Measurements from ENCODE around the gene PRKCA. TPM values are rescaled to one million over a fixed set of nuclear protein-coding genes. Genes with fewer than 3 reads are reported as not detected.

The PRKCA gene
- total and polyA plus RNA-seq, 2 donors from 2014 or later = 8.0 to 50.8 TPM

GRCh38 chr17:66310528-66311148, 8.2 kb downstream of the PRKCA start:
- Histone ChIP-seq H3K27me3 (ENCODE audit: control insufficient read depth, insufficient read depth, low read length) (no peaks in the 10 kb centered on the region), H3K4me1 (ENCODE audit: control insufficient read depth in 2 of 3, insufficient read depth in 2 of 3, low read depth in 1 of 3, low read length in 3 of 3) (peaks cover 0 to 4% (median 3%) of the 10 kb centered on the region in 3 donors), H3K4me3 (ENCODE audit: low read length in 3 of 3) (no peak overlapping the region), H3K36me3 (ENCODE audit: control insufficient read depth in 2 of 3, insufficient read depth in 3 of 3, low read length in 3 of 3) (peaks cover 0 to 2% (median 0%) of the 10 kb centered on the region in 3 donors), H3K9me3 (ENCODE audit: control insufficient read depth in 2 of 3, insufficient read depth in 1 of 3, low read length in 3 of 3) (no peaks in the 10 kb centered on the region), H3K27ac (ENCODE audit: low read depth in 2 of 2, low read length in 2 of 2) (no peak overlapping the region), H3K9ac (ENCODE audit: low read length in 3 of 3) (no peak overlapping the region)
- no peak for TF ChIP-seq CTCF (IDR thresholded peaks at IDR 0.05; ENCODE audit: borderline replicate concordance, extremely low read depth, insufficient read depth)
- no peak for FAIRE-seq
- intact Hi-C loops (cut with DNase I) = no loop called here
- no peak for DNase-seq

GRCh38 chr17:66312912-66313311, 10.5 kb downstream of the PRKCA start:
- TF ChIP-seq CTCF (IDR thresholded peaks at IDR 0.05; ENCODE audit: borderline replicate concordance, extremely low read depth, insufficient read depth) = no peak
- no peak overlapping the region for H3K27ac ChIP-seq (ENCODE audit: low read depth in 2 of 2, low read length in 2 of 2)
- no peak overlapping the region for H3K4me3 ChIP-seq (ENCODE audit: low read length in 3 of 3)
- FAIRE-seq (no peak), DNase-seq (no peak)
- peaks cover 0 to 2% (median 0%) of the 10 kb centered on the region in 3 donors for H3K36me3 ChIP-seq (ENCODE audit: control insufficient read depth in 2 of 3, insufficient read depth in 3 of 3, low read length in 3 of 3)
- H3K4me1 ChIP-seq (ENCODE audit: control insufficient read depth in 2 of 3, insufficient read depth in 2 of 3, low read depth in 1 of 3, low read length in 3 of 3) = peaks cover 0 to 3% (median 0%) of the 10 kb centered on the region in 3 donors
- no peaks in the 10 kb centered on the region for H3K9me3 ChIP-seq (ENCODE audit: control insufficient read depth in 2 of 3, insufficient read depth in 1 of 3, low read length in 3 of 3)
- no peaks in the 10 kb centered on the region for H3K27me3 ChIP-seq (ENCODE audit: control insufficient read depth, insufficient read depth, low read length)
- H3K9ac ChIP-seq (ENCODE audit: low read length in 3 of 3) = no peak overlapping the region
- intact Hi-C loops (cut with DNase I) = no loop called here

- Histone ChIP-seq H3K9ac (ENCODE audit: low read length in 3 of 3) (no peak overlapping the region), H3K4me3 (ENCODE audit: low read length in 3 of 3) (no peak overlapping the region), H3K27ac (ENCODE audit: low read depth in 2 of 2, low read length in 2 of 2) (no peak overlapping the region), H3K36me3 (ENCODE audit: control insufficient read depth in 2 of 3, insufficient read depth in 3 of 3, low read length in 3 of 3) (peaks cover 0 to 2% (median 0%) of the 10 kb centered on the region in 3 donors), H3K27me3 (ENCODE audit: control insufficient read depth, insufficient read depth, low read length) (no peaks in the 10 kb centered on the region), H3K4me1 (ENCODE audit: control insufficient read depth in 2 of 3, insufficient read depth in 2 of 3, low read depth in 1 of 3, low read length in 3 of 3) (peaks cover 0 to 3% (median 0%) of the 10 kb centered on the region in 3 donors), H3K9me3 (ENCODE audit: control insufficient read depth in 2 of 3, insufficient read depth in 1 of 3, low read length in 3 of 3) (no peaks in the 10 kb centered on the region)
- intact Hi-C loops (cut with DNase I) = no loop called here
- no peak for TF ChIP-seq CTCF (IDR thresholded peaks at IDR 0.05; ENCODE audit: borderline replicate concordance, extremely low read depth, insufficient read depth)
- DNase-seq (no peak), FAIRE-seq (no peak)
Observed at GRCh38 chr17:66313325-66313724, 10.9 kb downstream of the PRKCA start.
